IPS-18c (cell line): ENCODE results near the gene NECTIN3.

Experiments used
- H3K4me3 ChIP-seq: 2 replicates; pipeline ENCODE4 v1.7.0; 2013; ENCODE audit warnings: low read depth, mild to moderate bottlenecking, low read length, moderate library complexity; ENCODE audit not compliant: insufficient read depth
- H3K9me3 ChIP-seq: one replicate; pipeline ENCODE4 v1.6.1; 2013; ENCODE audit warnings: mild to moderate bottlenecking, low read length, moderate library complexity; ENCODE audit not compliant: control insufficient read depth, insufficient read depth

NECTIN3 gene

GRCh38 chr3:111072031-111072921 lies 660 bp downstream of the NECTIN3 start:
- H3K4me3 ChIP-seq = peak overlapping the region; percentile 85

GRCh38 chr3:111073218-111073617 lies 1.6 kb downstream of the NECTIN3 start:
- Histone ChIP-seq H3K4me3 (peak overlapping the region; percentile 85), H3K9me3 (no peaks in the 10 kb centered on the region)

More at GRCh38 chr3:111072031-111072921, 660 bp downstream of the NECTIN3 start:
- H3K9me3 ChIP-seq = no peaks in the 10 kb centered on the region

- H3K9me3 ChIP-seq = no peaks in the 10 kb centered on the region
Measured at GRCh38 chr3:111076732-111077131, 5.1 kb downstream of the NECTIN3 start.

GRCh38 chr3:111077369-111077768 lies 5.8 kb downstream of the NECTIN3 start:
- Histone ChIP-seq H3K4me3 (no peak overlapping the region), H3K9me3 (no peaks in the 10 kb centered on the region)

More at GRCh38 chr3:111076732-111077131, 5.1 kb downstream of the NECTIN3 start:
- no peak overlapping the region for H3K4me3 ChIP-seq

GRCh38 chr3:111080413-111080812 lies 8.8 kb downstream of the NECTIN3 start:
- H3K4me3 ChIP-seq = no peak overlapping the region

GRCh38 chr3:111081008-111081545 lies 9.5 kb downstream of the NECTIN3 start:
- Histone ChIP-seq H3K4me3 (no peak overlapping the region), H3K9me3 (no peaks in the 10 kb centered on the region)

More at GRCh38 chr3:111080413-111080812, 8.8 kb downstream of the NECTIN3 start:
- no peaks in the 10 kb centered on the region for H3K9me3 ChIP-seq

GRCh38 chr3:111084911-111085310 lies 13.3 kb downstream of the NECTIN3 start:
- H3K9me3 ChIP-seq = no peaks in the 10 kb centered on the region

GRCh38 chr3:111087924-111088469 lies 16.4 kb downstream of the NECTIN3 start:
- no peaks in the 10 kb centered on the region for H3K9me3 ChIP-seq
- H3K4me3 ChIP-seq = no peak overlapping the region

More at GRCh38 chr3:111084911-111085310, 13.3 kb downstream of the NECTIN3 start:
- H3K4me3 ChIP-seq = no peak overlapping the region

- no peaks in the 10 kb centered on the region for H3K9me3 ChIP-seq
- H3K4me3 ChIP-seq = no peak overlapping the region
Measured at GRCh38 chr3:111096487-111097209, 25.0 kb downstream of the NECTIN3 start.

- Histone ChIP-seq H3K4me3 (no peak overlapping the region), H3K9me3 (no peaks in the 10 kb centered on the region)
Measured at GRCh38 chr3:111103807-111104206, 32.2 kb downstream of the NECTIN3 start.

- H3K9me3 ChIP-seq = no peaks in the 10 kb centered on the region
- no peak overlapping the region for H3K4me3 ChIP-seq
Measured at GRCh38 chr3:111106993-111107661, 35.5 kb downstream of the NECTIN3 start.

GRCh38 chr3:111107662-111108035 lies 36.0 kb downstream of the NECTIN3 start:
- H3K9me3 ChIP-seq = no peaks in the 10 kb centered on the region
- H3K4me3 ChIP-seq = no peak overlapping the region

- H3K4me3 ChIP-seq = no peak overlapping the region
- H3K9me3 ChIP-seq = no peaks in the 10 kb centered on the region
Measured at GRCh38 chr3:111112913-111113312, 41.3 kb downstream of the NECTIN3 start.

- Histone ChIP-seq H3K4me3 (no peak overlapping the region), H3K9me3 (no peaks in the 10 kb centered on the region)
Measured at GRCh38 chr3:111128884-111129283, 57.3 kb downstream of the NECTIN3 start.

- no peak overlapping the region for H3K4me3 ChIP-seq
Measured at GRCh38 chr3:111130827-111131226, 59.2 kb downstream of the NECTIN3 start.

GRCh38 chr3:111134302-111134701 lies 62.7 kb downstream of the NECTIN3 start:
- no peaks in the 10 kb centered on the region for H3K9me3 ChIP-seq
- no peak overlapping the region for H3K4me3 ChIP-seq

More at GRCh38 chr3:111130827-111131226, 59.2 kb downstream of the NECTIN3 start:
- H3K9me3 ChIP-seq = no peaks in the 10 kb centered on the region

- no peak overlapping the region for H3K4me3 ChIP-seq
Measured at GRCh38 chr3:111151438-111151837, 79.8 kb downstream of the NECTIN3 start.

More at GRCh38 chr3:111151438-111151837, 79.8 kb downstream of the NECTIN3 start:
- no peaks in the 10 kb centered on the region for H3K9me3 ChIP-seq
